HL-60 (cell line): ENCODE data around the gene SNTG2.

ENCODE experiments used
- CTCF ChIP-seq: IDR thresholded peaks from one replicate; pipeline ENCODE4 v1.5.1; 2011; ENCODE audit warnings: low read length, control low read depth, inconsistent platforms; ENCODE audit not compliant: insufficient read depth
- GABPA ChIP-seq: IDR thresholded peaks from 2 replicates; pipeline ENCODE4 v1.6.1; 2012; ENCODE audit warnings: low read depth
- POLR2AphosphoS5 ChIP-seq: IDR thresholded peaks from 2 replicates; pipeline ENCODE4 v1.6.1; 2012; ENCODE audit warnings: low read depth
- REST ChIP-seq: IDR thresholded peaks from 2 replicates; pipeline ENCODE4 v1.6.1; 2012; ENCODE audit warnings: low read depth; ENCODE audit not compliant: insufficient replicate concordance
- SPI1 ChIP-seq: IDR thresholded peaks from 2 replicates; pipeline ENCODE4 v1.6.1; 2012; ENCODE audit warnings: low read depth, mild to moderate bottlenecking, borderline replicate concordance

GRCh38 chr2:903223-903900 lies 47.3 kb upstream of the SNTG2 start:
- TF ChIP-seq CTCF (no peak), POLR2AphosphoS5 (no peak), REST (no peak), SPI1 (no peak), GABPA (no peak)
